ENCODE measurements around the gene SGCE.

DNA sequence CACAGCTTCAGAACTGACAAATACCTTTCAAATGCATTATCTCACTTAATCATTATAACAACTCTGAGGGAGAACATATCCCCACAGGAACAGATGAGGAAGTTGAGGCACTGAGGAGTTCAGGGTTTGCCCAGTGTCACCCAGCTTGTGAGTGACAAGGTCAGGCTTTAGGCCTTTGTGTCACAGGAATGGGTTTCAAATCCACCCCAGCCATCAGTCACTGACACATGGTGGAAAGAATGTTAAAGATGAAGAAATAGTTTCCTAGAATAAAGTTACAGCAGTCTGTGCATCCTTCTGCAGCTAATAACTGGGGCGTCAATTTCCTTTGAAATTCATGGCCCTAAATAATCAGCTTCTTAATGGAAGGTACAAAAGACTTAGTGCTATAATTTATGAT is 37.8 kb downstream of the SGCE start:
- no peak for TF ChIP-seq CTCF (conservative IDR thresholded peaks at IDR 0.05; ENCODE audit: low read depth, low read length)
- TF ChIP-seq EZH2phosphoT487 (IDR thresholded peaks at IDR 0.05; ENCODE audit: borderline replicate concordance, low read length) = no peak
